Neural progenitor cell (in vitro differentiated cells): ENCODE results near the gene FXYD7. TPM values are rescaled to one million over a fixed set of nuclear protein-coding genes. Genes with fewer than 3 reads are reported as not detected.

Experiments used
- DNase-seq: peaks from one replicate; pipeline ENCODE4 v3.0.0-alpha.2; 2016; ENCODE audit warnings: low spot score
- H2AFZ ChIP-seq: fragments of 200-600 bp; sonication (generic); replicated peaks from 2 replicates; pipeline ENCODE4 v1.6.1; 2016; ENCODE audit warnings: antibody characterized with exemption
- H3F3A ChIP-seq: fragments of 200-600 bp; sonication (generic); 2 replicates; pipeline ENCODE4 v1.6.1; 2016; ENCODE audit warnings: antibody characterized with exemption, low read depth
- H3K27ac ChIP-seq: fragments of 200-600 bp; sonication (generic); 2 replicates; pipeline ENCODE4 v1.5.1; 2016; ENCODE audit warnings: mild to moderate bottlenecking
- H3K27me3 ChIP-seq: fragments of 200-600 bp; sonication (generic); 2 replicates; pipeline ENCODE4 v1.6.1; 2016; ENCODE audit warnings: mild to moderate bottlenecking, moderate library complexity
- H3K36me3 ChIP-seq: fragments of 200-600 bp; sonication (generic); 2 replicates; pipeline ENCODE4 v1.5.1; 2016
- H3K4me1 ChIP-seq: fragments of 200-600 bp; sonication (generic); 2 replicates; pipeline ENCODE4 v1.6.1; 2016; ENCODE audit warnings: mixed run types
- H3K4me2 ChIP-seq: fragments of 200-600 bp; sonication (generic); 2 replicates; pipeline ENCODE4 v1.6.1; 2016
- H3K4me3 ChIP-seq: fragments of 200-600 bp; sonication (generic); 2 replicates; pipeline ENCODE4 v1.5.1; 2016
- H3K79me2 ChIP-seq: fragments of 200-600 bp; sonication (generic); 2 replicates; pipeline ENCODE4 v1.6.1; 2016; ENCODE audit warnings: low read depth
- H3K9ac ChIP-seq: fragments of 200-600 bp; sonication (generic); 2 replicates; pipeline ENCODE4 v1.6.1; 2016
- H3K9me3 ChIP-seq: fragments of 200-600 bp; sonication (generic); 2 replicates; pipeline ENCODE4 v1.5.1; 2016; ENCODE audit warnings: low read depth
- H4K20me1 ChIP-seq: fragments of 200-600 bp; sonication (generic); 2 replicates; pipeline ENCODE4 v1.6.1; 2016; ENCODE audit warnings: low read depth
- H3K27ac Mint-ChIP-seq: 3 replicates; pipeline ENCODE4 v1.8.0; 2021; ENCODE audit warnings: mixed read lengths
- H3K27me3 Mint-ChIP-seq: 2 replicates; pipeline ENCODE4 v1.8.0; 2022; ENCODE audit warnings: low read depth, mild to moderate bottlenecking, inconsistent platforms, moderate library complexity, mixed read lengths; ENCODE audit not compliant: insufficient read depth
- H3K36me3 Mint-ChIP-seq: 3 replicates; pipeline ENCODE4 v1.8.0; 2021; ENCODE audit warnings: mixed read lengths
- H3K4me1 Mint-ChIP-seq: 3 replicates; pipeline ENCODE4 v1.8.0; 2021; ENCODE audit warnings: mixed read lengths
- H3K4me3 Mint-ChIP-seq: 3 replicates; pipeline ENCODE4 v1.8.0; 2021; ENCODE audit warnings: mild to moderate bottlenecking, moderate library complexity, mixed read lengths
- H3K9me3 Mint-ChIP-seq: 3 replicates; pipeline ENCODE4 v1.8.0; 2020; ENCODE audit warnings: mixed read lengths
- EZH2 ChIP-seq: fragments of 200-600 bp; sonication (generic); IDR thresholded peaks from 2 replicates; pipeline ENCODE4 v1.6.1; 2017; ENCODE audit warnings: antibody characterized with exemption, mild to moderate bottlenecking, moderate library complexity
- EZH2phosphoT487 ChIP-seq: fragments of 200-600 bp; sonication (generic); IDR thresholded peaks from 2 replicates; pipeline ENCODE4 v1.6.1; 2017; ENCODE audit warnings: antibody characterized with exemption
- total RNA-seq: library from RNA; depleted of rRNA; stranded (reverse); fragments of >200 nt; gene quantifications from 2 replicates; pipeline ENCODE4 v1.2.3, GENCODE V29; 2015; ENCODE audit warnings: low replicate concordance
- TF ChIP-seq, protein P1 (sequence below): fragments of 200-600 bp; sonication (generic); IDR thresholded peaks from 2 replicates; pipeline ENCODE4 v1.5.1; 2017; ENCODE audit warnings: antibody characterized with exemption, mild to moderate bottlenecking

The FXYD7 gene
- total RNA-seq, 1 donor from 2014 or later: 0.13 TPM

DNA sequence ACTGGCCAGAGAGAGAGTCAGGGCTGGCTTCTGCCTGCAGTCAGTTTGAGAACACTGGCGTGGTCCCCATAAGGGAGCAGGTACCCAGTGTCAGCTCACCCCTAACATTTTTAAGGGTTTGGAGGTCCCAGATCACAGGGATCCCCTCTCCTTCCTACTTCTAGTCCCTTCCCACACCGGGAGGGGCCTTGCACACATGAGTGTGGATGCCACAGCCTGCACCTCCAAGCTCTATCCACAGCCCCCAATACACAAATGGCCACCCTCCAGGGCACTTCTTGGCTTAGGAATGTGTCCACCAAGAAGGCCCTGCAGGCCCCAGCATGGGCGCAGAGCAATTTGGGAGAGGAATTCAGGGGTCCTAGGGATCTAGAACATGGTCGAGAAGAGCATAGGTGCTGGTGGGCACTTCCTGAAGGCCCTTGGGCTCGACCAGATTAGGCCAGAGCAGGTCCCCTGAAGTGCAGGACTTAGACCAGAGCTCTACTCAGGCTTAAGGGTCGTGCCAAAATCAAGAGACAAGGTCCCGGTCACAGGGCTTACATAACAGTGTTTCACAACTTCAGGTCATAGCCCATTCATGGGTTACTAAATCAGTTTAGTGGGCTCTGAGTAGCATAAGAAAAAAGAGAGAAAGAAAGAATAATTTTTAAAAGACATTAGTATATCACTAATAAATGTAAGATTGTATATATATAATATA lies 27.5 kb downstream of the FXYD7 start:
- Mint-ChIP-seq H3K36me3 (no peaks in the 10 kb centered on the region), H3K4me1 (no peaks in the 10 kb centered on the region), H3K4me3 (no peak overlapping the region), H3K27ac (no peak overlapping the region), H3K27me3 (peaks cover 8% of the 10 kb centered on the region), H3K9me3 (peaks cover 13% of the 10 kb centered on the region)
- Histone ChIP-seq H3K36me3 (no peaks in the 10 kb centered on the region), H4K20me1 (no peaks in the 10 kb centered on the region), H3K79me2 (no peaks in the 10 kb centered on the region), H3K9ac (no peak overlapping the region), H3K9me3 (no peaks in the 10 kb centered on the region), H2AFZ (no peak overlapping the region), H3K27me3 (no peaks in the 10 kb centered on the region), H3F3A (no peaks in the 10 kb centered on the region), H3K4me2 (no peak overlapping the region), H3K4me3 (no peak overlapping the region), H3K4me1 (no peaks in the 10 kb centered on the region), H3K27ac (no peak overlapping the region)
- no peak for DNase-seq
- TF ChIP-seq EZH2phosphoT487: no peak
- TF ChIP-seq EZH2: no peak
- TF ChIP-seq, protein P1, sequence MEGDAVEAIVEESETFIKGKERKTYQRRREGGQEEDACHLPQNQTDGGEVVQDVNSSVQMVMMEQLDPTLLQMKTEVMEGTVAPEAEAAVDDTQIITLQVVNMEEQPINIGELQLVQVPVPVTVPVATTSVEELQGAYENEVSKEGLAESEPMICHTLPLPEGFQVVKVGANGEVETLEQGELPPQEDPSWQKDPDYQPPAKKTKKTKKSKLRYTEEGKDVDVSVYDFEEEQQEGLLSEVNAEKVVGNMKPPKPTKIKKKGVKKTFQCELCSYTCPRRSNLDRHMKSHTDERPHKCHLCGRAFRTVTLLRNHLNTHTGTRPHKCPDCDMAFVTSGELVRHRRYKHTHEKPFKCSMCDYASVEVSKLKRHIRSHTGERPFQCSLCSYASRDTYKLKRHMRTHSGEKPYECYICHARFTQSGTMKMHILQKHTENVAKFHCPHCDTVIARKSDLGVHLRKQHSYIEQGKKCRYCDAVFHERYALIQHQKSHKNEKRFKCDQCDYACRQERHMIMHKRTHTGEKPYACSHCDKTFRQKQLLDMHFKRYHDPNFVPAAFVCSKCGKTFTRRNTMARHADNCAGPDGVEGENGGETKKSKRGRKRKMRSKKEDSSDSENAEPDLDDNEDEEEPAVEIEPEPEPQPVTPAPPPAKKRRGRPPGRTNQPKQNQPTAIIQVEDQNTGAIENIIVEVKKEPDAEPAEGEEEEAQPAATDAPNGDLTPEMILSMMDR: no peak

- Mint-ChIP-seq H3K4me3 (no peak overlapping the region), H3K4me1 (peaks cover 4% of the 10 kb centered on the region), H3K27ac (no peak overlapping the region), H3K36me3 (no peaks in the 10 kb centered on the region), H3K9me3 (peaks cover 9% of the 10 kb centered on the region), H3K27me3 (peaks cover 4% of the 10 kb centered on the region)
- Histone ChIP-seq H3K4me1 (no peaks in the 10 kb centered on the region), H3K79me2 (no peaks in the 10 kb centered on the region), H2AFZ (no peak overlapping the region), H3K4me2 (no peak overlapping the region), H3K9ac (no peak overlapping the region), H3K27me3 (no peaks in the 10 kb centered on the region), H3K36me3 (no peaks in the 10 kb centered on the region), H4K20me1 (no peaks in the 10 kb centered on the region), H3K27ac (no peak overlapping the region), H3K4me3 (no peak overlapping the region), H3K9me3 (no peaks in the 10 kb centered on the region), H3F3A (no peaks in the 10 kb centered on the region)
- no peak for DNase-seq
- TF ChIP-seq, protein P1: no peak
- TF ChIP-seq EZH2phosphoT487: no peak
- no peak for TF ChIP-seq EZH2
Measured at GRCh38 chr19:35171730-35172129, 28.7 kb downstream of the FXYD7 start.

DNA sequence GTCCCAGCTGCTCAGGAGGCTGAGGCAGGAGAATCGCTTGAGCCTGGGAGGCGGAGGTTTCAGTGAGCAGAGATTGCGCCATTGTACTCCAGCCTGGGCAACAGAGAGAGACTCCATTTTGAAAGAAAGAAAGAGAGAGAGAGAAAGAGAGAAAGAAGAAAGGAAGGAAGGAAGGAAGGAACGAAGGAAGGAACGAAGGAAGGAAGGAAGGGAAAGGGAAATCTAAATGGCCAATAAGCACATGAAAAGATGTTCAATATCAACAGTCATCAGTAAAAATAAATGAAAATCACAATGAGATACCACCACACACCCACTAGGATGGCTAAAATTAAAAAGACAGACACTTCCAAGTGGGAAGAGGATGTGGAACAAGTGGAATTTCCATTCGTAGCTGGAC lies 31.2 kb downstream of the FXYD7 start:
- Histone ChIP-seq H3F3A (no peaks in the 10 kb centered on the region), H3K79me2 (no peaks in the 10 kb centered on the region), H3K36me3 (no peaks in the 10 kb centered on the region), H3K9me3 (no peaks in the 10 kb centered on the region), H3K27me3 (no peaks in the 10 kb centered on the region), H3K27ac (no peak overlapping the region), H3K4me2 (no peak overlapping the region), H4K20me1 (no peaks in the 10 kb centered on the region), H3K9ac (no peak overlapping the region), H3K4me1 (no peaks in the 10 kb centered on the region), H2AFZ (no peak overlapping the region), H3K4me3 (no peak overlapping the region)
- H3K36me3 Mint-ChIP-seq: no peaks in the 10 kb centered on the region
- H3K9me3 Mint-ChIP-seq: peaks cover 13% of the 10 kb centered on the region
- H3K27ac Mint-ChIP-seq: no peak overlapping the region
- TF ChIP-seq EZH2: no peak
- TF ChIP-seq, protein P1: no peak
- no peak for TF ChIP-seq EZH2phosphoT487
- no peak for DNase-seq
- no peak overlapping the region for H3K4me3 Mint-ChIP-seq
- peaks cover 5% of the 10 kb centered on the region for H3K27me3 Mint-ChIP-seq
- peaks cover 4% of the 10 kb centered on the region for H3K4me1 Mint-ChIP-seq
